ENCODE measurements around the gene TMEM237.

DNA sequence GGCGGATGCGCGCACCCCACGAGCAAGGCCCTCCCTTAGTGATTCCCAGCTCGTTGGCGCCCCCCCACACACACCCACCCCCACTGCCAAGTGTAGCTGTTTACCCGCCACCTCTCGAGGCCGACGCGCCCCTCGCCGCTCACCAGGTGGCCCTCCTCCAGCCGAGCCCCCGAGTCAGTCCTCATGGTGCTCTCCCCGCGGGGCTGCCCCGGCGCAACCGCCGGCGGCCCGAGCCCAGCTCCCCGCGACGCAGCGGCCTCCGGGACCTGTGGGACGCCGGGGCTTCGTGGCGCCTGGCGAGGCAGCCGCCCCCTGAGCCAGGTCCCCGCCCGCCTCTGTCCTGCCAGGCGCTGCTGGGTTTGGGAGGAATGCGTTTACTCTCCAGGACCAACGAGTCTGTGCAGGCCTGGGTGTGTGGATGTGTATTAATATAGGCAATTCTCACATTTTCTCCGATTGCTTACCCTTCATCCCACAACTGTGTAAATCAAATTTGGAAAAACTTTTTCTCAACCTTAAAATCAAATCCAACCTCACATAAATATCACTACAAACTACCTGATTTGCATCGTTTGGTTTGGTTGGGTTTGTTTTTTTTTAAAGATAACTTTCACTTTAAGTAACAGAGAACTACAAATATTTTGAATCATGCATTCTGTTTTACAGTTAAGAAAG is at the start of gene TMEM237:
- TF ChIP-seq, protein P1, sequence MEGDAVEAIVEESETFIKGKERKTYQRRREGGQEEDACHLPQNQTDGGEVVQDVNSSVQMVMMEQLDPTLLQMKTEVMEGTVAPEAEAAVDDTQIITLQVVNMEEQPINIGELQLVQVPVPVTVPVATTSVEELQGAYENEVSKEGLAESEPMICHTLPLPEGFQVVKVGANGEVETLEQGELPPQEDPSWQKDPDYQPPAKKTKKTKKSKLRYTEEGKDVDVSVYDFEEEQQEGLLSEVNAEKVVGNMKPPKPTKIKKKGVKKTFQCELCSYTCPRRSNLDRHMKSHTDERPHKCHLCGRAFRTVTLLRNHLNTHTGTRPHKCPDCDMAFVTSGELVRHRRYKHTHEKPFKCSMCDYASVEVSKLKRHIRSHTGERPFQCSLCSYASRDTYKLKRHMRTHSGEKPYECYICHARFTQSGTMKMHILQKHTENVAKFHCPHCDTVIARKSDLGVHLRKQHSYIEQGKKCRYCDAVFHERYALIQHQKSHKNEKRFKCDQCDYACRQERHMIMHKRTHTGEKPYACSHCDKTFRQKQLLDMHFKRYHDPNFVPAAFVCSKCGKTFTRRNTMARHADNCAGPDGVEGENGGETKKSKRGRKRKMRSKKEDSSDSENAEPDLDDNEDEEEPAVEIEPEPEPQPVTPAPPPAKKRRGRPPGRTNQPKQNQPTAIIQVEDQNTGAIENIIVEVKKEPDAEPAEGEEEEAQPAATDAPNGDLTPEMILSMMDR (IDR thresholded peaks at IDR 0.05; ENCODE audit: low read depth, low read length): no peak
- TF ChIP-seq POLR2A (IDR thresholded peaks at IDR 0.05; ENCODE audit: extremely low read depth, insufficient read length) (no peak), MYC (IDR thresholded peaks at IDR 0.05; ENCODE audit: low read depth, low read length) (0 out of 2 replicates have a peak, but pooled peaks have one; percentile 34)

Measured in NB4 (cell line).